DMS114 treated with DMSO at 0.1 percent for 48 hours (cell line): Measurements from ENCODE around the gene MMP26.
"Not testable (repeated sequence)": the region's sequence is repeated elsewhere in the genome, so short reads cannot be mapped to it uniquely, and the experiment has no call there.

Source experiments
- DNase-seq: peaks from one replicate; lab custom pipeline; 2025; ENCODE audit not compliant: unreplicated experiment; lab: John Stamatoyannopoulos, UW

The MMP26 gene

GRCh38 chr11:4722616-4723534, 18.3 kb downstream of the MMP26 start:
- DNase-seq, result not testable (repeated sequence)

- DNase-seq, result no peak
These were observed 22.6 kb downstream of the MMP26 start for GRCh38 chr11:4727171-4727570.

- no peak for DNase-seq
These were observed 36.2 kb downstream of the MMP26 start for GRCh38 chr11:4740735-4741134.

- DNase-seq, result no peak
These were observed 43.9 kb downstream of the MMP26 start for GRCh38 chr11:4748438-4748837.

GRCh38 chr11:4751201-4751600, 46.6 kb downstream of the MMP26 start:
- DNase-seq, result no peak
